DOHH2 (cell line): Measurements from ENCODE around the gene FZR1.

ENCODE experiments used
- EZH2phosphoT487 ChIP-seq: fragments of 200-600 bp; sonication (generic); IDR thresholded peaks from 2 replicates; pipeline ENCODE4 v1.6.1; 2017; ENCODE audit warnings: borderline replicate concordance, mild to moderate bottlenecking, antibody characterized with exemption, low read length, moderate library complexity, mixed read lengths
- TF ChIP-seq, protein P1 (sequence below): fragments of 200-600 bp; sonication (generic); IDR thresholded peaks from one replicate; pipeline ENCODE4 v1.5.1; 2014; ENCODE audit warnings: antibody characterized with exemption, mild to moderate bottlenecking, low read depth, low read length; ENCODE audit not compliant: poor library complexity, severe bottlenecking

DNA sequence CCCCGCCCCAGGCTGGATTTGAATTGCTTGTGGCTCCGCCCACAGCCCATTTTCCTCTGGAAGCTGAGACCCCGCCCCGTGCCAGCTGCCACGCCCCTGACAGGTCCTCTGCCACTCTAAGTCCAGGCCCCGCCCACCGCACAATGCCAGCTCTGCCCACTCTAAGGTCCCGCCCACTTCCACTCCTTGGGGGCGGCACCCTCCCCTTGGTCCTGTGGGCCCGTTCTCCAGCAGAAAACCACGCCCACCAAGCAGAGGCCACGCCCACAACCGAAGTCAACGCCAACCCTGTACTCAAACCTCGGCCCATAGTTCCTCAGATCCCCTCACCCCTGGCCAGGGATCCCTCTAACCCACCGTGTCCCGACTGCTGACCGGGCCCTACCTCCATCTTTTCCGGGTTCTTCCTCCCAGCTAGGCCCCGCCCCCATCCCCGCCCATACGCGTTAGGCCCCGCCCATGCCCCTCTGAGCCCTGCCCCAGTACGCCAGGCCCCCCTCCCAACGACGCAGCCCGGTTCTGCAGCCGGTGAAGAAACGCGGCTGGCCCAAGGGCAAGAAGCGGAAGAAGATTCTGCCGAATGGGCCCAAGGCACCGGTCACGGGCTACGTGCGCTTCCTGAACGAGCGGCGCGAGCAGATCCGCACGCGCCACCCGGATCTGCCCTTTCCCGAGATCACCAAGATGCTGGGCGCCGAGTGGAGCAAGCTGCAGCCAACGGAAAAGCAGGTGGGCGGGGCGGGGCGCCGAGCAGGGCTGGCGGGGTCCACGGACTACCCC lies 67.9 kb downstream of the FZR1 start:
- TF ChIP-seq, protein P1, sequence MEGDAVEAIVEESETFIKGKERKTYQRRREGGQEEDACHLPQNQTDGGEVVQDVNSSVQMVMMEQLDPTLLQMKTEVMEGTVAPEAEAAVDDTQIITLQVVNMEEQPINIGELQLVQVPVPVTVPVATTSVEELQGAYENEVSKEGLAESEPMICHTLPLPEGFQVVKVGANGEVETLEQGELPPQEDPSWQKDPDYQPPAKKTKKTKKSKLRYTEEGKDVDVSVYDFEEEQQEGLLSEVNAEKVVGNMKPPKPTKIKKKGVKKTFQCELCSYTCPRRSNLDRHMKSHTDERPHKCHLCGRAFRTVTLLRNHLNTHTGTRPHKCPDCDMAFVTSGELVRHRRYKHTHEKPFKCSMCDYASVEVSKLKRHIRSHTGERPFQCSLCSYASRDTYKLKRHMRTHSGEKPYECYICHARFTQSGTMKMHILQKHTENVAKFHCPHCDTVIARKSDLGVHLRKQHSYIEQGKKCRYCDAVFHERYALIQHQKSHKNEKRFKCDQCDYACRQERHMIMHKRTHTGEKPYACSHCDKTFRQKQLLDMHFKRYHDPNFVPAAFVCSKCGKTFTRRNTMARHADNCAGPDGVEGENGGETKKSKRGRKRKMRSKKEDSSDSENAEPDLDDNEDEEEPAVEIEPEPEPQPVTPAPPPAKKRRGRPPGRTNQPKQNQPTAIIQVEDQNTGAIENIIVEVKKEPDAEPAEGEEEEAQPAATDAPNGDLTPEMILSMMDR = no peak
- no peak for TF ChIP-seq EZH2phosphoT487
